Stimulated activated naive CD8-positive, alpha-beta T cell treated with anti-CD3 and anti-CD28 coated beads, Interleukin-15, amount 100 ng/mL, for 72 hours (primary cell): Measurements from ENCODE around the gene FLT3LG.

Experiments
- ATAC-seq: fragments of 150-1000 bp; cut with Tn5 transposase; 2 replicates; pipeline ENCODE4 v1.10.0; 2021; ENCODE audit warnings: mild to moderate bottlenecking, moderate library complexity
- DNase-seq, 2 donors: peaks; one replicate each; pipeline ENCODE4 v3.0.0; 2021 to 2022
- H3K27ac Mint-ChIP-seq, 2 donors: one replicate each; pipeline ENCODE4 v1.8.0; 2022; ENCODE audit warnings: mild to moderate bottlenecking in 2 of 2, mixed read lengths in 2 of 2, moderate library complexity in 2 of 2
- H3K27me3 Mint-ChIP-seq: one replicate; pipeline ENCODE4 v1.8.0; 2022; ENCODE audit warnings: mixed read lengths
- H3K4me1 Mint-ChIP-seq: one replicate; pipeline ENCODE4 v1.8.0; 2022; ENCODE audit warnings: mild to moderate bottlenecking, mixed read lengths
- H3K4me3 Mint-ChIP-seq, 2 donors: one replicate each; pipeline ENCODE4 v1.8.0; 2022; ENCODE audit warnings: mild to moderate bottlenecking in 2 of 2, mixed read lengths in 2 of 2, moderate library complexity in 1 of 2
- H3K9me3 Mint-ChIP-seq, 2 donors: one replicate each; pipeline ENCODE4 v1.8.0; 2022; ENCODE audit warnings: mixed read lengths in 2 of 2

FLT3LG gene, protein sequence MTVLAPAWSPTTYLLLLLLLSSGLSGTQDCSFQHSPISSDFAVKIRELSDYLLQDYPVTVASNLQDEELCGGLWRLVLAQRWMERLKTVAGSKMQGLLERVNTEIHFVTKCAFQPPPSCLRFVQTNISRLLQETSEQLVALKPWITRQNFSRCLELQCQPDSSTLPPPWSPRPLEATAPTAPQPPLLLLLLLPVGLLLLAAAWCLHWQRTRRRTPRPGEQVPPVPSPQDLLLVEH

GRCh38 chr19:49473868-49474541, at the start of gene FLT3LG:
FLT3LG (plus strand) TSS chr19:49474215; CDS start chr19:49474640, 425 bp downstream.
- no peaks in the 10 kb centered on the region for H3K9me3 Mint-ChIP-seq
- ATAC-seq (peak; percentile 63), DNase-seq (peak; percentile 92 to 95)
- no peaks in the 10 kb centered on the region for H3K27me3 Mint-ChIP-seq
- peak within 1 kb of the TSS; percentile 94 to 97 for H3K27ac Mint-ChIP-seq
- peak within 1 kb of the TSS; percentile 94 to 99 for H3K4me3 Mint-ChIP-seq
- peaks cover 79% of the 10 kb centered on the region for H3K4me1 Mint-ChIP-seq

- Mint-ChIP-seq H3K9me3 (no peaks in the 10 kb centered on the region), H3K27ac (no peak within 1 kb of the TSS), H3K4me1 (peaks cover 86% of the 10 kb centered on the region), H3K27me3 (peaks cover 100% of the 10 kb centered on the region), H3K4me3 (no peak within 1 kb of the TSS)
- DNase-seq (no peak), ATAC-seq (no peak)
Measured at GRCh38 chr19:49425178-49425577, 48.8 kb upstream of the FLT3LG start, which contains the start of gene GFY. GFY (plus strand) TSS chr19:49425388; CDS start chr19:49426431, 1,043 bp downstream.

- Mint-ChIP-seq H3K27me3 (peaks cover 100% of the 10 kb centered on the region), H3K4me3 (no peak overlapping the region), H3K9me3 (no peaks in the 10 kb centered on the region), H3K4me1 (peaks cover 89% of the 10 kb centered on the region), H3K27ac (no peak overlapping the region)
- no peak for ATAC-seq
- DNase-seq: peak in 1 of 2 donors; percentile 43
Measured at GRCh38 chr19:49425922-49426592, 48.0 kb upstream of the FLT3LG start.

DNA sequence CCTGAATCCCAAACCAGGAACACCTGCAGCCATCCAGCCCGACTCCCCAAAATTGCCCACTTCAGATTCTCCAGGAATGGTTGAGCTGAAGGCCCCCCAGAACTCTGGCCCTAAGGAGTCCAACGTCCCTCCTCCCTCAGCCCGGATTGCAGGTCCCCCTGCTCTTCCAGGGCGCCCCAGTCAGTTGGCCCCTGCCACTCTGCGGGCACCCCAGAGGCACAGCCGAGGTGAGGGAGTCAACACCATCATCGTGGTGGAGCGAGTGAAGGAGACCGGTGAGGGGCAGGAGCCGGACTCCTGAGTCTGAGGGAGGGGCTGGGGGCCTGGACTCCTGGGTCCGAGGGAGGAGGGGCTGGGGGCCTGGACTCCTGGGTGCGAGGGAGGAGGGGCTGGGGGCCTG, 46.7 kb upstream of the FLT3LG start:
- Mint-ChIP-seq H3K27ac (no peak overlapping the region), H3K27me3 (peaks cover 100% of the 10 kb centered on the region), H3K9me3 (no peaks in the 10 kb centered on the region), H3K4me3 (peak overlapping the region in 1 of 2 donors; percentile 32), H3K4me1 (peaks cover 82% of the 10 kb centered on the region)
- ATAC-seq (no peak), DNase-seq (no peak)

DNA sequence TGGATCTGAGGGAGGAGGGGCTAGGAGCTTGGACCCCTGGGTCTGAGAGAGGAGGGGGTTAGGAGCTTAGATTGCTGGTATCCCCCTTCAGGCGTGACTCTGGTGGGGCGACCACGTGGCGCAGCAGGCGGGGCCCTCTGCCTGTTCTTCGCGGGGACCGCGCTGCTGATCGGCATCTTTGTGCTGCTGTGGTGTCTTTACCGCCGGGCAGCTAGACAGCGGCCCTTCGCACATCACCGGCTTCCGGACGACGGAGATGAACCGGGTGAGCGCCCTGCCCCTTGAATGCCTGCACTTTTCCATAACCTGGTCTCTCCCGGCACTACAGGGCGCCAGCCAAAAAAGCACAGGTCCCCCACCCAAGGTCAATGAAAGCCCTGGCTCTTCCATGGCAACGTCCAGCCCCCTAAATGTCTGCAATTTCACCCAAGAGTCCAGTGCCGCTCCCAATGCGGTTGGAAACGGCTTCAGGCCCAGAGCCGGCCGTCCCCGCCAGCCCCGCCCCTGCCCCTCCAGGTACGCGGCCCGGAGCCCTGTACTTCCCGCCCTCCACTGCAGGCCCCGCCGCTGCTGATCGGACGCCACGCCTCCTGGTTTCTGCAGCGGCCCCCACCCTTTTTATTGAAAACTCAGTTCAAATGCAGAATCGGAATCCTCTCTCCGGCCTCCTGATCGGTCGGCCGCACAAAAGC, 46.0 kb upstream of the FLT3LG start:
- no peak for DNase-seq
- Mint-ChIP-seq H3K27me3 (peaks cover 100% of the 10 kb centered on the region), H3K4me1 (peaks cover 82% of the 10 kb centered on the region), H3K4me3 (peak overlapping the region; percentile 36 to 65), H3K9me3 (no peaks in the 10 kb centered on the region), H3K27ac (no peak overlapping the region)
- peak; percentile 60 for ATAC-seq

DNA sequence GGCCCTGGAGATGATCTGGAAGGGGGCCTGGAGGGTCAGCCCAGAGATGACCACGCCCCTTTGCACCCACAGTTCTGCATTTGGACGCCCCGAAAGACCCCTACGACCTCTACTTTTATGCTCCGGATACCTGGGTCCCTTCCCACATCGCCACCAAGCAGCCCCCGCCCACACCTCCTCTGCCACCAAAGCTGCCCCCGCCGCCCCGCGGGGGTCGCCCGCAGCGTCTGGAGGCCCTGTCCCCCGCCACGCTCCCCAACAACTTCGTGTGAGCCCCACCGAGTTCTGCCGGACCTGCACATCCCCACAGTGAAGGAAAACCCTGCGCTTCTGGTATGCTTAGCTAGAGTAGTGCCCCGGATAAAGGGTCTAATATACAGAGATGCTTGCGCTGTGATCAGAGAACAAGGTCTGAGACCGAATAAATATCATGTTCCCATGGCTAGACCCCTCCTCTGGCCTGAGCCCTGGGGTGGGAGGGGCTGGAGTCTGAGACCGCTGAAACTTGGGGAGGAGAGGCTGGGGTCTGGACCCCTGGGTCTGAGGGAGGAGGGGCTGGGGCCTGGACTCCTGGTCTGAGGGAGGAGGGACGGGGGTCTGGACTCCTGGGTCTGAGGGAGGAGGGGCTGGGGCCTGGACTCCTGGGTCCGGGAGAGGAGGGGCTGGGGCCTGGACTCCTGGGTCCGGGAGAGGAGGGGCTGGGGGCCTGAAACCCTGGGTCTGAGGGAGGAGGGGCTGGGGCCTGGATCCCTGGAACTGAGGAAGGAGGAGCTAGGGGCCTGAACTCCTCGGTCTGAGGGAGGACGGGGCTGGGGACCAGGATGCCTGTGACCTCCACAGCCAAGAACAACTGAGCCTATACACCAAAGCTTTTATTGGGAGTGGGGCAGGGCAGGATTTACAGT, 45.2 kb upstream of the FLT3LG start:
- Mint-ChIP-seq H3K27me3 (peaks cover 100% of the 10 kb centered on the region), H3K4me3 (peak overlapping the region; percentile 38 to 65), H3K27ac (no peak overlapping the region), H3K9me3 (no peaks in the 10 kb centered on the region), H3K4me1 (peaks cover 81% of the 10 kb centered on the region)
- ATAC-seq (no peak), DNase-seq (no peak)

DNA sequence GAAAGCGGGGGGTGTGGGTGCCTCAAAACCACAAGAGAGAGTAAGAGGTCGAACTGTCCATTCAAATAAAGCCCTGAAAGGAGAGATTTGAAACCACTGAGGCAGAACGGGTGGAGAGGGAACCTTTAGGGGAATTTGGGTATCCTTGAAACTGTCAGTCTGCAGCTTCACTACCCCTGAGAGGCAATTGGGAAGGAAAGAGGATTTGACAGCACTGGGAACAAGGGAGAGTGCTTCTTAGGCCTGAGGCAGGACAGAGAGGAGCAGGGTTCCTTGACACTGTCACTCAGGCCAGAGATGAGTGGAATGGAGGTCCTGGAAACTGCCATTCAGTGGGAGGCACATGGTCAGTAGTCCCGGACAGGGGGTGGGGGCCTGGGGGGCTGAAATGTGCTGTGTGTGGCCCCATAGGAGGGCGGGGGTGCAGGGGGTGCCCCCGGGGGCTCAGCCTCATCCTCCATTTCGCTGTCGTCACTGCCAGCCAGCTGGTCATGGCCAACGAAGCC, 43.8 kb upstream of the FLT3LG start:
- Mint-ChIP-seq H3K4me3 (no peak overlapping the region), H3K9me3 (no peaks in the 10 kb centered on the region), H3K27ac (no peak overlapping the region), H3K27me3 (peaks cover 100% of the 10 kb centered on the region), H3K4me1 (peaks cover 71% of the 10 kb centered on the region)
- ATAC-seq (no peak), DNase-seq (no peak)

- peaks cover 100% of the 10 kb centered on the region for H3K27me3 Mint-ChIP-seq
- peak; percentile 69 for ATAC-seq
- H3K27ac Mint-ChIP-seq: no peak overlapping the region
- H3K4me3 Mint-ChIP-seq: no peak overlapping the region
- DNase-seq: peak in 1 of 2 donors; percentile 46
- H3K9me3 Mint-ChIP-seq: no peaks in the 10 kb centered on the region
- peaks cover 69% of the 10 kb centered on the region for H3K4me1 Mint-ChIP-seq
Measured at GRCh38 chr19:49430678-49431329, 43.2 kb upstream of the FLT3LG start.

GRCh38 chr19:49431330-49431749, 42.7 kb upstream of the FLT3LG start:
- no peak overlapping the region for H3K27ac Mint-ChIP-seq
- no peaks in the 10 kb centered on the region for H3K9me3 Mint-ChIP-seq
- H3K4me3 Mint-ChIP-seq: no peak overlapping the region
- H3K27me3 Mint-ChIP-seq: peaks cover 100% of the 10 kb centered on the region
- peaks cover 69% of the 10 kb centered on the region for H3K4me1 Mint-ChIP-seq
- DNase-seq: no peak
- ATAC-seq: no peak

DNA sequence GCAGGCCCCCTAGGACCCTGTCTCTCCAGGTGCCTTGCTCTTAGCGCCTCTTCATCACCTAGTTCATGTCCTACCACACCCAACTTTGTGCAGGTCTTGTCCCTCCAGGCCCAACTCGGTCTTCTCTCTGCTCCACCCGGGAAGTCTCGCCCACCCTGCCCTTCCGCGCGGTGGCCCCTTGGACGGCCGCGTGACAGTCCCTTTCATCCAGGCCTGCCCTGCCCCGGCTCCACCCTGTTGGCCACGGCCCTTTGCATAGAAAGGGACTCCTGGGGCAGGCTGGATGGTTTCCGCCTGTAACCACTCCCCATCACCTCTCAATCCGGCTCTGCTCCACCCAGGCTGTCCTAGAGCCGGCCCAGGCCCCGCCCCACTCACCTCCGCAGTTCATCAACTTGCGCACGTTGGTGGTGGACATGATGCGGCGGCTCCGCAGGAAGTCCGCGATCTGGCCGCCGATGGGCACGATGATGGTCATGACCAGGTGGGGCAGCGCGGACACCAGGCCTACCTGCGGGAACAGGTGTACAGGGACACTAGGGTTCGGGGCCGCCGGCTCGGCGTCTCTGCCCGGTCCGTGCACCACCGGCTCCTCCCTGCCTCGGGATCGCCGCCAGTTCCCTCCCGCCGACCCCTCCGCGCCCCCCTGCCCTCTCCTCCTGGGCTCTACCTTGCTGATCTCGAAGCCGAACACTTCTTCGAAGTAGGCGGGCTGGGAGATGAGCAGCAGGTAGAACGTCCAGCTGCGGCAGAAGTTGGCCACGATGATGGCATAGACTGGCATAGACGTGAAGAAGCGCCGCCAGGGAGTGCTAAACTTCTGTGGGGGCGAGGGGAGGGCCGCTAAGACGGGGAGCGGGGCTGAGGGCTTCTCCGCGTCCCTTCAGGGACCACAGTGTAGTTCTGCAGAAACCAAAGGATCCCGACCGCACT, 41.6 kb upstream of the FLT3LG start:
- peaks cover 69% of the 10 kb centered on the region for H3K4me1 Mint-ChIP-seq
- H3K4me3 Mint-ChIP-seq: peak overlapping the region in 1 of 2 donors; percentile 41
- H3K27me3 Mint-ChIP-seq: peaks cover 100% of the 10 kb centered on the region
- no peaks in the 10 kb centered on the region for H3K9me3 Mint-ChIP-seq
- no peak for DNase-seq
- no peak overlapping the region for H3K27ac Mint-ChIP-seq
- no peak for ATAC-seq

DNA sequence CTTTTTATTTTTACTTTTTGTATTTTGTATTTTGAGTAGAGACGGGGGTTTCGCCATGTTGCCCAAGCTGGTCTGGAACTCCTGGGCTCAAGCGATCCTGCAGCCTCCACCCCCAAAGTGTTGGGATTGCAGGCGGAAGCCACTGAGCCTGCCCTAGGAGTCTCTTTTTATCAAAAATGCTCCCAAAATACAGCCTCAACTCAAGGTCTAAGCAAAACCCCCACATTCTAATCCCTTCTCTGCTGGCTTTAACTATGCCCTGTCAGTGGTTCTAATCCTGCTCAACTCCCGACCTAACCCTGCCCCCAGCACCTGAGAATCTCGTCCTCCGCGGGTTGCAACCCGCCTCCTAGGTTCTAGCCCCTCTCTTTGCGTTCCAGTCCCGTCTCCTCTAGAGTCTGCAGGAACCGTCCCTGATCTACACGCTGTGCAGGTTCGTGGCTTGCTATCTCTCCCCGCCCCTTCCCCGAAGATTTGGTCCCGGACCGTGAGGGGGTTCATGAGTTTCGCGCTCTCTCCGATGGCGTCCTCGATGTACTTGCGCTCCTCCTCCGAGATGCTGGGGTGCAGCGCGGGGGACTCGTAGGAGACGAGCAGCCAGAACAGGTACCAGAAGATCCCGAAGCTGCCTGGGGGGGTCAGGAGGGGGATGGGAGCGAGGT, 40.6 kb upstream of the FLT3LG start:
- no peaks in the 10 kb centered on the region for H3K9me3 Mint-ChIP-seq
- H3K27ac Mint-ChIP-seq: no peak overlapping the region
- H3K27me3 Mint-ChIP-seq: peaks cover 100% of the 10 kb centered on the region
- DNase-seq (no peak), ATAC-seq (no peak)
- peaks cover 61% of the 10 kb centered on the region for H3K4me1 Mint-ChIP-seq
- peak overlapping the region; percentile 17 to 53 for H3K4me3 Mint-ChIP-seq

DNA sequence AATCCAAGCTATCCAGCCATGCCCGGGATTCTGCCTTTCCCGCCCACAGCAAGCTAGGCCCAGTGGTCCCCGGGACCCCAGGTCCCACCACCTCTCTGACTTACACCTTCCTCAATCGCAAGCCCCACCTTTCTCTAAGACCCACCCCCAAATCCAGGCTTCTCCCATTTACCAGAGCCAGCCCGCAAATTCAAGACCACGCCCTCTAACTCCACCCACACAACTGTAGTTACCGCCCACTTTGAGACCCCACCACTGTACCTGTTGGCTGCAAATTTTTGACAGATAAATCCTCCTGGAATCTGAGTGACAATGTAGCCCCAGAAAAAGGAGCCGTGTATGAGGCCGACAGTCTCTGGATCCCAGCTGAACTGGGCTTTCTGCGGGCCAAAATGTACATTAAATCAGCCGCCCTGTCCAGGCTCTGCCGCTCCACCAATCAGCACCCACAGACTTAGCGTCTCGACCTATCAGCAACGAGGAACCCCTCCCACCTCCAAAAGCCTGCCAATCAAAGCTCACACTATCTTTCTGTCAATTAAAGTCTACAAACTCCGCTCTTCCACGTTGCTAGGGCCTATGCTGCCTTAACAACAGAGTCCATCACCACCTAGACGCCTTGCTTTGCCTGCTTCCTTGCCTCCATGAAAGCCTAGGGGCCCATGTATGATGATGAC, 39.0 kb upstream of the FLT3LG start:
- no peak overlapping the region for H3K4me3 Mint-ChIP-seq
- DNase-seq: no peak
- ATAC-seq: no peak
- peaks cover 100% of the 10 kb centered on the region for H3K27me3 Mint-ChIP-seq
- no peak overlapping the region for H3K27ac Mint-ChIP-seq
- no peaks in the 10 kb centered on the region for H3K9me3 Mint-ChIP-seq
- peaks cover 50% of the 10 kb centered on the region for H3K4me1 Mint-ChIP-seq
